ENCODE data around the gene MNX1. TPM values are rescaled to one million over a fixed set of nuclear protein-coding genes. Genes with fewer than 3 reads are reported as not detected.

MNX1 gene
- total RNA-seq, 4 donors from 2014 or later, result not detected

- no peak for DNase-seq (ENCODE audit: low spot score in 2 of 2)
- Histone ChIP-seq H3K27me3 (peaks cover 0 to 93% of the 10 kb centered on the region in 2 donors), H3K9me3 (no peaks in the 10 kb centered on the region), H3K4me1 (peaks cover 0 to 26% (median 4%) of the 10 kb centered on the region in 4 donors), H3K4me3 (no peak overlapping the region), H3K36me3 (no peaks in the 10 kb centered on the region), H3K27ac (no peak overlapping the region)
- TF ChIP-seq EP300 (IDR thresholded peaks at IDR 0.05) (no peak), POLR2A (IDR thresholded peaks at IDR 0.05) (no peak), CTCF (IDR thresholded peaks at IDR 0.05) (no peak)
- WGBS, 2 donors, result 15 to 17% methylated on average over 10 of the region's 10 CpGs
These were observed 1.7 kb upstream of the MNX1 start for GRCh38 chr7:157012113-157012547.

DNA sequence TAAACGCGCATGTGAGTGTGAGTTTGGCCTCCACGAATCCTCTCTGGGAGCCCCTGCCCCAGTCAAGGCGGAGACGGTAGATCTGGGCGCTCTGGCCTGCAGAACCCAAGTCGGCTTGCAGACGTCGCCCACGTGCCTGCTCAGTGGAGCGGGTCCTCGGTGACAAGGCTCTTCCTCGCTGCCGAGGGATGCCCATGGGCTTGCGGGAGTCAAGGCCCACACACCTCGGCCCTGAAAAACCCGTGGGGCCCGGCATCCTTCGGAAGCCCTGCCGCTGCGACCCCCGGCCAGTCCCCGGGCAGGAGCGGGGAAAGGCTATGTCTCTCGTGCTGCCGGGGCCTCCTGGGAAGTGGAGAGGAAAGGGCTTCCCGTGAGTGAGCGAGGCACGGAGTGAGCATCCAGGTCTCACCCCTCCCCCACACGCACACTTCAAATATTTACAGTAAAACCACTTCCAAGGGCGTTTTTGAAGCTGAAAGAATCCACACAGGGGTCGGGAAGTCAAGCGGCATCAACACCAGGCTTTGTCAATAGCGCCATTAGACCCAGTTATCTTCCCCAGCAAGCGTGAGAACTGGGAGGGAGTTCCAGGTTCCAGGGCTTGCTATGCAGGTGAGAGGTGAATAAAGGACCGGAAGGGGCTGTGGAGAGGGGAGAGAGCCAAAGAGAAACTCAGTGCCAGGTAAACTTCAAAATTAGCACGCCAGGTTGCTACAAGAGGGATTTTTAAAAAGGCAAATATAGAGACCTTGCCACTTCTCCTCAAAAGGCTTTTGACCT is 1.1 kb upstream of the MNX1 start:
- TF ChIP-seq POLR2A (IDR thresholded peaks at IDR 0.05), result no peak
- TF ChIP-seq EP300 (IDR thresholded peaks at IDR 0.05), result no peak
- TF ChIP-seq CTCF (IDR thresholded peaks at IDR 0.05), result no peak
- Histone ChIP-seq H3K27me3 (peaks cover 0 to 93% of the 10 kb centered on the region in 2 donors), H3K4me3 (peak overlapping the region in 1 of 4 donors; percentile 23), H3K36me3 (no peaks in the 10 kb centered on the region), H3K4me1 (peaks cover 0 to 26% (median 4%) of the 10 kb centered on the region in 4 donors), H3K27ac (no peak overlapping the region), H3K9me3 (no peaks in the 10 kb centered on the region)
- DNase-seq (ENCODE audit: low spot score in 2 of 2), result no peak
- 1% methylated on average over 15 to 36 of the region's 37 CpGs for WGBS, 2 donors

DNA sequence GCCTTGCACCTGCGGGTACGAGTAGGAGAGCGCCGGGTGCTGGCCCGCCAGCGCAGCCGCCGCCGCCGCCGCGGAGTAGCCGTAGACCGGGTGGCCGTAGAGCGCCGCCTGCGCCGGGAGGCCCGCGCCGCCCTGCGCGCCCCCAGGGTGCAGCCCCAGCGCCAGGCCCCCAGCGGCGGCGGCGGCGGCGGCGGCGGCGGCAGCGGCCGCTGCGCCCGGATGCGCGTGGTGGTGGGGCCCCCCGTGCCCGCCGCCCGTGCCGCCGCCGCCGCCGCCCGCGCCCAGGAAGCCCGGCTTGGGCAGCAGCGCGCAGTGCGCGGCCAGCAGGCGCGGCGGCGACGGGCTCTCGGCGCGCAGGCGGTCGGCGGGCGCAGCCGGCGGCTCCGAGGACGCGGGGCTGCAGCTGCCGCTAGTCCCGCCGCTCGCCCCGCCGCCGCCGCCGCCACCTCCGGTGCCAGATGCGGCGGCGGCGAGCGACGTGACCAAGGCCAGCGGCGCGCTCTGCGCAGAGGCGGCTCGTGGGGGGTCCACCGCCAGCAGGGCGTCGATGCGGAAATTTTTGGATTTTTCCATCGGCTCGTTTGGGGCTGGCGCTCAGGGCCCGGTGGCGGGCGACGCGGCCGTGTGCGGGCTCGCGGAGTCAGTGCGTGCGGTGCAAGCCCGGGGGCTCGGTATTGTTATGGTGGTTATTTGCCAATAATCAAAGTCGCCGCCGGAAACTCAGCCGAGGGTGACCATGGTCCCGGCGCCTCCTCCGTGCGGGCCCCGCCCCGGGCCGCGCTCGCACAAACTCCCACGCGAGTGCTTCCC is 480 bp downstream of the MNX1 start:
- WGBS, 2 donors, result 2 to 3% methylated on average over 31 to 71 of the region's 130 CpGs
- peaks cover 0 to 41% (median 4%) of the 10 kb centered on the region in 4 donors for H3K4me1 ChIP-seq
- H3K27ac ChIP-seq, result peak overlapping the region in 1 of 4 donors; percentile 59
- H3K27me3 ChIP-seq, result peaks cover 0 to 91% of the 10 kb centered on the region in 2 donors
- TF ChIP-seq POLR2A (IDR thresholded peaks at IDR 0.05) (no peak), EP300 (IDR thresholded peaks at IDR 0.05) (no peak), CTCF (IDR thresholded peaks at IDR 0.05) (no peak)
- no peaks in the 10 kb centered on the region for H3K36me3 ChIP-seq
- no peaks in the 10 kb centered on the region for H3K9me3 ChIP-seq
- DNase-seq (ENCODE audit: low spot score in 2 of 2), result no peak
- H3K4me3 ChIP-seq, result peak overlapping the region in 3 of 4 donors; percentile 6 to 42 (median 40)

DNA sequence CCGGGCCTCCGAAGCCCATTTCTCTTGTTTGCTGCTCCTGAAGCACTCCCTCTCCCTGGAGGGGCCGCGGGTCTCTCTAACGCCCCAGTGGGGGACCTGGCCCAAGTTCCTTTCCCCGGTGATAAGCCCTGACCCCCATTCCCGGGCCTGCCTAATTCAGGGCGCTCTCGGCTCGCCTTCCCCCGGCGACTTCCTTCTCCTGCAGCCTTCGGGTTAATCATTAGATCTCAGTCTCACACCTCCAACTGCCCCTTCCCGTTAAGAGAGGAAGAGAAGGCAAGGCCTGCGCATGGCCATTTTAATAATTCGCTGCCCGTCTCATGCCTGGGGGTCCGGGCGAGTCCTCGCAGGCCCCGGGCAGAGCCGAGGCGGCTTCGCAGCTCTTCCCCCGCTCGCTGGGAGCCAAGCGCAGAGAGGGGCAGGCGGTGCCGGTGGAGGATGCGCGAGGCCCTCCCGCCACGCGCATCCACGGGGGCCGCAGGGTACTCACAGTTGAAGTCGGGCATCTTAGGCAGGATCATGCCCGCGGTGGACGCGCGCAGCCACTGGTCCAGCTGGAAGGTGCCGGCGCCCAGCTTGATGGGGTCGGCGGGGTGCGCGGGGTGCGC is 1.2 kb downstream of the MNX1 start:
- 1 to 2% methylated on average over 16 to 35 of the region's 49 CpGs for WGBS, 2 donors
- peak overlapping the region in 1 of 4 donors; percentile 59 for H3K27ac ChIP-seq
- H3K4me1 ChIP-seq, result peaks cover 0 to 48% (median 4%) of the 10 kb centered on the region in 4 donors
- no peaks in the 10 kb centered on the region for H3K36me3 ChIP-seq
- peak overlapping the region in 1 of 4 donors; percentile 21 for H3K4me3 ChIP-seq
- TF ChIP-seq CTCF (IDR thresholded peaks at IDR 0.05) (no peak), POLR2A (IDR thresholded peaks at IDR 0.05) (no peak), EP300 (IDR thresholded peaks at IDR 0.05) (no peak)
- peaks cover 2 to 91% of the 10 kb centered on the region in 2 donors for H3K27me3 ChIP-seq
- no peak for DNase-seq (ENCODE audit: low spot score in 2 of 2)
- H3K9me3 ChIP-seq, result no peaks in the 10 kb centered on the region

Data from tibial nerve (tissue), 4 donors.